ENCODE data around the gene ASIC2.

The ASIC2 gene

GRCh38 chr17:33299115-33299514 is 6.0 kb upstream of the ASIC2 start:
- TF ChIP-seq ZFX (IDR thresholded peaks at IDR 0.05; ENCODE audit: borderline replicate concordance): no peak
- TF ChIP-seq, protein P1, sequence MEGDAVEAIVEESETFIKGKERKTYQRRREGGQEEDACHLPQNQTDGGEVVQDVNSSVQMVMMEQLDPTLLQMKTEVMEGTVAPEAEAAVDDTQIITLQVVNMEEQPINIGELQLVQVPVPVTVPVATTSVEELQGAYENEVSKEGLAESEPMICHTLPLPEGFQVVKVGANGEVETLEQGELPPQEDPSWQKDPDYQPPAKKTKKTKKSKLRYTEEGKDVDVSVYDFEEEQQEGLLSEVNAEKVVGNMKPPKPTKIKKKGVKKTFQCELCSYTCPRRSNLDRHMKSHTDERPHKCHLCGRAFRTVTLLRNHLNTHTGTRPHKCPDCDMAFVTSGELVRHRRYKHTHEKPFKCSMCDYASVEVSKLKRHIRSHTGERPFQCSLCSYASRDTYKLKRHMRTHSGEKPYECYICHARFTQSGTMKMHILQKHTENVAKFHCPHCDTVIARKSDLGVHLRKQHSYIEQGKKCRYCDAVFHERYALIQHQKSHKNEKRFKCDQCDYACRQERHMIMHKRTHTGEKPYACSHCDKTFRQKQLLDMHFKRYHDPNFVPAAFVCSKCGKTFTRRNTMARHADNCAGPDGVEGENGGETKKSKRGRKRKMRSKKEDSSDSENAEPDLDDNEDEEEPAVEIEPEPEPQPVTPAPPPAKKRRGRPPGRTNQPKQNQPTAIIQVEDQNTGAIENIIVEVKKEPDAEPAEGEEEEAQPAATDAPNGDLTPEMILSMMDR (IDR thresholded peaks at IDR 0.05): no peak
- H3K27ac ChIP-seq: no peak overlapping the region

DNA sequence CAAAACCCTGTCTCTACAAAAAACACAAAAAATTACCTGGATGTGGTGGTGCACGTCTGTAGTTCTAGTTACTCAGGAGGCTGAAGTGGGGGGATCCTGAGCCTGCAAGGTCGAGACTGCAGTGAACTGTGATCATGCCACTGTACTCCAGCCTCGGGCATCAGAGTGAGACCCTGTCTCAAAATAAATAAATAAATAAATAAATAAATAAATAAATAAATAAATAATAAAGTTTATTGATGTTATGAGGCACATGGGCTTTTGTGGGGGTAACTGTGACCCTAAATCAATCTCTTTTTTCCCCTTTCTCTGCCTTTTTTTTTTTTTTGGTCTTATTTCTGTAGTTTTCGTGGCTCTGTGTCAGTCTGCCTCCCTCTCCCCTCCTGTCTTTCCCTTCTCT is 4.5 kb upstream of the ASIC2 start:
- H3K27ac ChIP-seq: no peak overlapping the region
- TF ChIP-seq, protein P1 (IDR thresholded peaks at IDR 0.05): no peak
- no peak for TF ChIP-seq ZFX (IDR thresholded peaks at IDR 0.05; ENCODE audit: borderline replicate concordance)

DNA sequence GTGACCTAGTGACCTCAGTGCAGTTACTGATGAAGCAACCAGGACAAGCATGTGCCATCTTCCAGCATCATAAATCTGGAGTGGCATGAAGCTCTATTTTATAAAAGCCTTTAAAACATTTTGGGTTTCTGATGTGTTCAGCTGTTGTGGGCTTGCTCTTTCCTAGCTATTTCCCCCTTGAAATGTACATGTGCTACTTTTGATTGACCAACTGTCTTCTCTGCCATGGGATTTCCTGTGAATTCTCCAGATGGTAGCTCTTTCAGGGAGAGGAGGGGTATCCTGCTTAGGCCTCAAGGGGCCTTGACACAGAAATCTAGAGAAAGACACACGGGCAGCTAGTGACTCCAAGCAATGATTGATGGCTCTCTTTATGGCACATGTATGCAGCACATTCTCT is 1.9 kb upstream of the ASIC2 start:
- TF ChIP-seq ZFX (IDR thresholded peaks at IDR 0.05; ENCODE audit: borderline replicate concordance): no peak
- TF ChIP-seq, protein P1 (IDR thresholded peaks at IDR 0.05): no peak

GRCh38 chr17:33292201-33292980 is 704 bp downstream of the ASIC2 start:
- H3K27ac ChIP-seq: no peak overlapping the region
- TF ChIP-seq, protein P1 (IDR thresholded peaks at IDR 0.05): peak; percentile 39
- no peak for TF ChIP-seq ZFX (IDR thresholded peaks at IDR 0.05; ENCODE audit: borderline replicate concordance)

More for the DNA sequence above, 1.9 kb upstream of the ASIC2 start:
- H3K27ac ChIP-seq: no peak overlapping the region

DNA sequence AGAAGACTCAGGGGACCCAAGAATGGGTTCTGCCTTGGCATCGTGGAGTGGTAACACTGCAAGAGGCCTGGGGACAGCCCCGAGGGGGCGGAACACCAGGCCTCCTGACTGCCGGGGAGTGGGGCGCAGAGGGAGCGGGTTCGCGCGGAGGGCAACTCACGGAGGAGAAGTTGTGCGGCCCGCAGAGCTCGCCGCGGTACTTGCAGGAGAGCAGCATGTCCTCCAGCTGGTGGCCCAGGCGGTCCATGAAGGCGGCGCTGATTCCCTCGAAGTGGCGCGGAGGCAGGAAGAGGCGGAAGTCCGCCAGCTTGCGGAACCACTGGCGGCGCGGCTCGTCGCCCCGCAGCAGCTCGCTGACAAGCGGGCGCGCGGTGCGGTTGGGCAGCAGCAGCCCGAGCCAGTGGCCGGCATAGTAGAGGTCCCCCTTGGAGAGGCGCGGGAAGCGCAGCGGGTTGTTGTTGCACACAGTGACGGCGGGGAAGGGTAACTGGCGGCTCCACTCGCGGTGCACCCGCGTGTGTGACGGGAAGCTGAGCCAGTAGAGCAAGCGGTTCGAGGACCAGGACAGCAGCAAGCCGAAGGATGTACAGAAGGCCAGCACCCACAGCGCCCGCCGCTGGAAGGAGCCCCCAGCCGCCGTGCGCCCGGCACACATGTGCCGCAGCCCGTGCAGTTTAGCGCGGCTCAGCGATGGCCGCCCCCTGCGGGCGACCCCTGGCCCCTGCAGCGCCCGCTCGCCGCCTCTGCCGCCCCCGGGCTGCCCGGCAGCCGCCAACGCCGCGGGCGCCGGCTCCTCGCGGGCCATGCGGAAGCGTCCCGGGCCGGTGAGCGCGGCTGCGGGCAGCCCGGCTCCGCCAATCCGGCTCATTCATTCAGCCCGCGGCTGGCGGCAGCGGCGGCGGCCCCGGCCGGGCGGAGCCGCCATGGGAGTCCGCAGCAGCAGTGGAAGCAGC is 1.6 kb downstream of the ASIC2 start:
- H3K27ac ChIP-seq: no peak overlapping the region
- TF ChIP-seq, protein P1 (IDR thresholded peaks at IDR 0.05): no peak
- TF ChIP-seq ZFX (IDR thresholded peaks at IDR 0.05; ENCODE audit: borderline replicate concordance): no peak

DNA sequence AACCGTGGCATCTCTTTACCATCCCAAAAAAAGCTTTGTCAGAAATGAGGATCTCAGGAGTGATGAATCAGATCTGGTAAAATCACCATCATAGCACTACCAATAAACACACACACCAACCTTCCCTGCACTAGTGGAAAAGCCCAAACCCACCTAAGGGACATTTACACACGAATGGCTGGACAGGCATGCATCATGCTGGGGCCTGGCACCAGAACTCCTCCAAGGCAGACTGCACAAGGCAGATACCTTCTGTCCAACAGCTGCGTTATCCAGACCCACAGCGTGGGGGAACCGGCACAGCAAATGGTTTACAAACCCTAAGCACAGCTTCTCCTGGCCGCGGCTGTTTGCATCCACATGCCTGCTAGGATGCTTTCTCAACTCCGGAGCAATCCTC is 2.8 kb downstream of the ASIC2 start:
- TF ChIP-seq, protein P1 (IDR thresholded peaks at IDR 0.05): no peak
- H3K27ac ChIP-seq: no peak overlapping the region

GRCh38 chr17:33288954-33289353 is 4.1 kb downstream of the ASIC2 start:
- no peak overlapping the region for H3K27ac ChIP-seq
- TF ChIP-seq, protein P1 (IDR thresholded peaks at IDR 0.05): no peak
- TF ChIP-seq ZFX (IDR thresholded peaks at IDR 0.05; ENCODE audit: borderline replicate concordance): no peak
